Neural progenitor cell (in vitro differentiated cells): Measurements from ENCODE around the gene UGGT1. TPM values are rescaled to one million over a fixed set of nuclear protein-coding genes. Genes with fewer than 3 reads are reported as not detected.

Experiments
- DNase-seq: peaks from one replicate; pipeline ENCODE4 v3.0.0-alpha.2; 2016; ENCODE audit warnings: low spot score
- H2AFZ ChIP-seq: fragments of 200-600 bp; sonication (generic); replicated peaks from 2 replicates; pipeline ENCODE4 v1.6.1; 2016; ENCODE audit warnings: antibody characterized with exemption
- H3F3A ChIP-seq: fragments of 200-600 bp; sonication (generic); 2 replicates; pipeline ENCODE4 v1.6.1; 2016; ENCODE audit warnings: antibody characterized with exemption, low read depth
- H3K27ac ChIP-seq: fragments of 200-600 bp; sonication (generic); 2 replicates; pipeline ENCODE4 v1.5.1; 2016; ENCODE audit warnings: mild to moderate bottlenecking
- H3K27me3 ChIP-seq: fragments of 200-600 bp; sonication (generic); 2 replicates; pipeline ENCODE4 v1.6.1; 2016; ENCODE audit warnings: mild to moderate bottlenecking, moderate library complexity
- H3K36me3 ChIP-seq: fragments of 200-600 bp; sonication (generic); 2 replicates; pipeline ENCODE4 v1.5.1; 2016
- H3K4me1 ChIP-seq: fragments of 200-600 bp; sonication (generic); 2 replicates; pipeline ENCODE4 v1.6.1; 2016; ENCODE audit warnings: mixed run types
- H3K4me2 ChIP-seq: fragments of 200-600 bp; sonication (generic); 2 replicates; pipeline ENCODE4 v1.6.1; 2016
- H3K4me3 ChIP-seq: fragments of 200-600 bp; sonication (generic); 2 replicates; pipeline ENCODE4 v1.5.1; 2016
- H3K79me2 ChIP-seq: fragments of 200-600 bp; sonication (generic); 2 replicates; pipeline ENCODE4 v1.6.1; 2016; ENCODE audit warnings: low read depth
- H3K9ac ChIP-seq: fragments of 200-600 bp; sonication (generic); 2 replicates; pipeline ENCODE4 v1.6.1; 2016
- H3K9me3 ChIP-seq: fragments of 200-600 bp; sonication (generic); 2 replicates; pipeline ENCODE4 v1.5.1; 2016; ENCODE audit warnings: low read depth
- H4K20me1 ChIP-seq: fragments of 200-600 bp; sonication (generic); 2 replicates; pipeline ENCODE4 v1.6.1; 2016; ENCODE audit warnings: low read depth
- H3K27ac Mint-ChIP-seq: 3 replicates; pipeline ENCODE4 v1.8.0; 2021; ENCODE audit warnings: mixed read lengths
- H3K27me3 Mint-ChIP-seq: 2 replicates; pipeline ENCODE4 v1.8.0; 2022; ENCODE audit warnings: low read depth, mild to moderate bottlenecking, inconsistent platforms, moderate library complexity, mixed read lengths; ENCODE audit not compliant: insufficient read depth
- H3K36me3 Mint-ChIP-seq: 3 replicates; pipeline ENCODE4 v1.8.0; 2021; ENCODE audit warnings: mixed read lengths
- H3K4me1 Mint-ChIP-seq: 3 replicates; pipeline ENCODE4 v1.8.0; 2021; ENCODE audit warnings: mixed read lengths
- H3K4me3 Mint-ChIP-seq: 3 replicates; pipeline ENCODE4 v1.8.0; 2021; ENCODE audit warnings: mild to moderate bottlenecking, moderate library complexity, mixed read lengths
- H3K9me3 Mint-ChIP-seq: 3 replicates; pipeline ENCODE4 v1.8.0; 2020; ENCODE audit warnings: mixed read lengths
- EZH2 ChIP-seq: fragments of 200-600 bp; sonication (generic); IDR thresholded peaks from 2 replicates; pipeline ENCODE4 v1.6.1; 2017; ENCODE audit warnings: antibody characterized with exemption, mild to moderate bottlenecking, moderate library complexity
- EZH2phosphoT487 ChIP-seq: fragments of 200-600 bp; sonication (generic); IDR thresholded peaks from 2 replicates; pipeline ENCODE4 v1.6.1; 2017; ENCODE audit warnings: antibody characterized with exemption
- total RNA-seq: library from RNA; depleted of rRNA; stranded (reverse); fragments of >200 nt; gene quantifications from 2 replicates; pipeline ENCODE4 v1.2.3, GENCODE V29; 2015; ENCODE audit warnings: low replicate concordance
- TF ChIP-seq, protein P1 (sequence below): fragments of 200-600 bp; sonication (generic); IDR thresholded peaks from 2 replicates; pipeline ENCODE4 v1.5.1; 2017; ENCODE audit warnings: antibody characterized with exemption, mild to moderate bottlenecking

Gene UGGT1
- total RNA-seq, 1 donor from 2014 or later: 56.3 TPM

GRCh38 chr2:128105072-128105471, 14.1 kb downstream of the UGGT1 start:
- H3K36me3 ChIP-seq: peaks cover 4% of the 10 kb centered on the region

GRCh38 chr2:128108166-128108565, 17.2 kb downstream of the UGGT1 start:
- Histone ChIP-seq H3K27me3 (no peaks in the 10 kb centered on the region), H3K36me3 (peaks cover 8% of the 10 kb centered on the region), H4K20me1 (peaks cover 4% of the 10 kb centered on the region), H3K4me2 (no peak overlapping the region), H3F3A (no peaks in the 10 kb centered on the region), H3K9ac (no peak overlapping the region), H3K4me3 (no peak overlapping the region), H3K79me2 (peaks cover 3% of the 10 kb centered on the region), H2AFZ (no peak overlapping the region), H3K9me3 (no peaks in the 10 kb centered on the region), H3K27ac (no peak overlapping the region), H3K4me1 (no peaks in the 10 kb centered on the region)
- Mint-ChIP-seq H3K36me3 (peaks cover 9% of the 10 kb centered on the region), H3K27me3 (no peaks in the 10 kb centered on the region), H3K9me3 (no peaks in the 10 kb centered on the region), H3K4me1 (no peaks in the 10 kb centered on the region), H3K27ac (no peak overlapping the region), H3K4me3 (no peak overlapping the region)
- TF ChIP-seq EZH2phosphoT487: no peak
- DNase-seq: no peak

More at GRCh38 chr2:128105072-128105471, 14.1 kb downstream of the UGGT1 start:
- Histone ChIP-seq H3K4me2 (no peak overlapping the region), H3F3A (no peaks in the 10 kb centered on the region), H3K4me1 (no peaks in the 10 kb centered on the region), H3K79me2 (peaks cover 22% of the 10 kb centered on the region), H4K20me1 (peaks cover 4% of the 10 kb centered on the region), H3K27ac (no peak overlapping the region), H3K9me3 (no peaks in the 10 kb centered on the region), H2AFZ (no peak overlapping the region), H3K27me3 (no peaks in the 10 kb centered on the region), H3K4me3 (no peak overlapping the region), H3K9ac (no peak overlapping the region)
- H3K4me1 Mint-ChIP-seq: no peaks in the 10 kb centered on the region
- H3K4me3 Mint-ChIP-seq: no peak overlapping the region
- H3K27me3 Mint-ChIP-seq: no peaks in the 10 kb centered on the region
- DNase-seq: no peak
- no peak overlapping the region for H3K27ac Mint-ChIP-seq
- peaks cover 7% of the 10 kb centered on the region for H3K36me3 Mint-ChIP-seq
- TF ChIP-seq, protein P1, sequence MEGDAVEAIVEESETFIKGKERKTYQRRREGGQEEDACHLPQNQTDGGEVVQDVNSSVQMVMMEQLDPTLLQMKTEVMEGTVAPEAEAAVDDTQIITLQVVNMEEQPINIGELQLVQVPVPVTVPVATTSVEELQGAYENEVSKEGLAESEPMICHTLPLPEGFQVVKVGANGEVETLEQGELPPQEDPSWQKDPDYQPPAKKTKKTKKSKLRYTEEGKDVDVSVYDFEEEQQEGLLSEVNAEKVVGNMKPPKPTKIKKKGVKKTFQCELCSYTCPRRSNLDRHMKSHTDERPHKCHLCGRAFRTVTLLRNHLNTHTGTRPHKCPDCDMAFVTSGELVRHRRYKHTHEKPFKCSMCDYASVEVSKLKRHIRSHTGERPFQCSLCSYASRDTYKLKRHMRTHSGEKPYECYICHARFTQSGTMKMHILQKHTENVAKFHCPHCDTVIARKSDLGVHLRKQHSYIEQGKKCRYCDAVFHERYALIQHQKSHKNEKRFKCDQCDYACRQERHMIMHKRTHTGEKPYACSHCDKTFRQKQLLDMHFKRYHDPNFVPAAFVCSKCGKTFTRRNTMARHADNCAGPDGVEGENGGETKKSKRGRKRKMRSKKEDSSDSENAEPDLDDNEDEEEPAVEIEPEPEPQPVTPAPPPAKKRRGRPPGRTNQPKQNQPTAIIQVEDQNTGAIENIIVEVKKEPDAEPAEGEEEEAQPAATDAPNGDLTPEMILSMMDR: no peak
- no peak for TF ChIP-seq EZH2
- H3K9me3 Mint-ChIP-seq: no peaks in the 10 kb centered on the region

DNA sequence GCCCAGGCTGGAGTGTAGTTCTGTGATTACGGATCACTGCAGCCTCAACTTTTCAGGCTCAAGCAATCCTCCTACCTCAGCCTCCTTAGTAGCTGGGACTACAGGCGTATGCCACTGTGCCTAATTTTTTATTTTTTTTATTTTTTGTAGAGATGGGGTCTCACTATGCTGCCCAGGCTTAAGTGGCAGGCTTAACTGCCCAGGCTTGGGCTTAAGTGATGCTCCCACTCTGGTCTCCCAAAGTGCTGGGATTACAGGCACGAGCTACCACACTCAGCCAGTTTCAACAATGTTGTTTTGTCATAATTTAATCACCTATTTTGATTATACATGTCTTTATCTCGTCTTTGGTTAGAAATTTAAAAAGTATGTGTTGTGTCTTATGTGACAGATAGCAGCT, 18.2 kb downstream of the UGGT1 start:
- H3K4me1 ChIP-seq: no peaks in the 10 kb centered on the region
- H2AFZ ChIP-seq: no peak overlapping the region
- H3K27ac ChIP-seq: no peak overlapping the region
- no peak overlapping the region for H3K4me2 ChIP-seq
- H3K9me3 Mint-ChIP-seq: no peaks in the 10 kb centered on the region
- no peaks in the 10 kb centered on the region for H3K79me2 ChIP-seq
- peaks cover 7% of the 10 kb centered on the region for H3K36me3 ChIP-seq
- H3K4me3 Mint-ChIP-seq: no peak overlapping the region
- no peak overlapping the region for H3K4me3 ChIP-seq
- H3F3A ChIP-seq: no peaks in the 10 kb centered on the region
- H4K20me1 ChIP-seq: peaks cover 4% of the 10 kb centered on the region
- TF ChIP-seq EZH2 (no peak), EZH2phosphoT487 (no peak)
- TF ChIP-seq, protein P1: no peak
- no peaks in the 10 kb centered on the region for H3K9me3 ChIP-seq
- peaks cover 10% of the 10 kb centered on the region for H3K36me3 Mint-ChIP-seq
- no peak overlapping the region for H3K27ac Mint-ChIP-seq
- no peak overlapping the region for H3K9ac ChIP-seq
- no peaks in the 10 kb centered on the region for H3K27me3 ChIP-seq
- no peak for DNase-seq
- H3K27me3 Mint-ChIP-seq: no peaks in the 10 kb centered on the region
- no peaks in the 10 kb centered on the region for H3K4me1 Mint-ChIP-seq

DNA sequence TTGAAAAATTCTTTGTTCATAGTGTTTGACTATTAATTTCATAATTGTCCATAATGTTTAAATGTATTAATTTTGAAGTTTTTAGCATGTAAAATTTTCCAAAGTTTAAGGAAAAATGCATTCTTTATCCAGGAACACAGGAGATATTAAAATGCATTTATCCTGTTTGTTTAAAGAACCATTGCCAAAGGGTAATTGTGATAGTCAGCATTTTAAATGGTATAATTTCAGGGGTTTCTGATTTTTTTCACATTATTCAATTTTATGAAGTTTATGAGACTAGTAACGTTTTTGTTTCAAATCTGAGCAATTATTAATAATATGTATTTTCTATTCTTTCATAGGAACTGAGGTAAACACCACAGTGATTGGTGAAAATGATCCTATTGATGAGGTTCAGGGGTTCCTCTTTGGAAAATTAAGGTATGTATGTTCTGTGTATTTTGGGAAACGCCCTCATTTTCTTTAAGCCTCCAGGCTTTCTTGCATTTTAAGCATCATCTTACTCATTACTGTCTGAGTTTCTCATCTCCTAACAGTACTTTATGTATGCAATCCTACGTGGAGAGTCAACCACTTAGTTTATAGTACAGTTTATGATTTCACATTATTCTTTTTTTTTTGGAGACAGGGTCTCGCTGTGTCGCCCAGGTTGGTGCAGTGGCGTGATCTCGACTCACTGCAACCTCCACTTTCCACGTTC, 25.1 kb downstream of the UGGT1 start:
- H3K4me1 Mint-ChIP-seq: no peaks in the 10 kb centered on the region
- Histone ChIP-seq H3K27ac (no peak overlapping the region), H3K4me3 (no peak overlapping the region), H2AFZ (no peak overlapping the region), H3K4me1 (no peaks in the 10 kb centered on the region), H3K27me3 (no peaks in the 10 kb centered on the region), H3K9me3 (no peaks in the 10 kb centered on the region), H3F3A (no peaks in the 10 kb centered on the region), H3K9ac (no peak overlapping the region), H3K36me3 (peaks cover 33% of the 10 kb centered on the region), H4K20me1 (no peaks in the 10 kb centered on the region), H3K79me2 (no peaks in the 10 kb centered on the region), H3K4me2 (no peak overlapping the region)
- no peak overlapping the region for H3K4me3 Mint-ChIP-seq
- no peak for TF ChIP-seq EZH2phosphoT487
- TF ChIP-seq, protein P1: no peak
- no peak for TF ChIP-seq EZH2
- H3K27ac Mint-ChIP-seq: no peak overlapping the region
- no peaks in the 10 kb centered on the region for H3K9me3 Mint-ChIP-seq
- H3K36me3 Mint-ChIP-seq: peaks cover 19% of the 10 kb centered on the region
- DNase-seq: no peak
- H3K27me3 Mint-ChIP-seq: no peaks in the 10 kb centered on the region
